HG03354 (cell line): Measurements from ENCODE around the gene TIMM44.
"Not testable (repeated sequence)": the region's sequence is repeated elsewhere in the genome, so short reads cannot be mapped to it uniquely, and the experiment has no call there.

ENCODE experiments used
- ATAC-seq: cut with Tn5 transposase; IDR thresholded peaks from one replicate; pipeline ENCODE4 v1.9.1; 2021; ENCODE audit warnings: mild to moderate bottlenecking; ENCODE audit not compliant: unreplicated experiment, poor library complexity, severe bottlenecking

TIMM44 gene

DNA sequence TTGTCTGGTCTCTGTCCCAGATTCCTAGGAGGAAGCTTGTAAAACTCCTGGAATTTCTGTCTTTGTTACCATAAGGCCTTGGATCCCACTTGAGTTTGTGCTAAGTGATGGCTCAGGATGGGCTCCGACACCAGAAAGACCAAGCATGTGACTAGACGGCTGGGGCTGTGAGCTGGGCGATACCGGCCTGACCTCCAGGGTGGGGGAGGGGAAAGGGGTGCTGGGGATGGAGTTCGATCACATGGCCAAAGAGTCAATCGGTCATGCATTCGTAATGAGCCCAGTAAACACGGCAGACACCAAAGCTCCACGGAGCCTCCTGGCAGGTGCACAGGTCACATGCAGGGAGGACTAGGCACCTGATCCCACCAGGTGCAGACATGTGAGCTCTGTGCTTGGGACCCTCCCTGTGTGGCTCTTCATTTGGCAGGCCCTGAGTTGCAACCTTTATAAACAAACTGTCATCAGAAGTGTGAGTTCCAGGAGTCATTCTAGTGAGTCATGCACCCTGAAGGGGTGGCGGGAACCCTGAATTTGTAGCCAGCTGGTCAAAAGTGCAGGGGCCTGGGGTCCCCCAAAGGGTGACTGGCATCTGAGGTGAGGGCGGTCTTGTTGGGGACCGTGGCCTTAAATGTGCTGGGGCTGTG lies 34.8 kb upstream of the TIMM44 start:
- ATAC-seq: no peak

DNA sequence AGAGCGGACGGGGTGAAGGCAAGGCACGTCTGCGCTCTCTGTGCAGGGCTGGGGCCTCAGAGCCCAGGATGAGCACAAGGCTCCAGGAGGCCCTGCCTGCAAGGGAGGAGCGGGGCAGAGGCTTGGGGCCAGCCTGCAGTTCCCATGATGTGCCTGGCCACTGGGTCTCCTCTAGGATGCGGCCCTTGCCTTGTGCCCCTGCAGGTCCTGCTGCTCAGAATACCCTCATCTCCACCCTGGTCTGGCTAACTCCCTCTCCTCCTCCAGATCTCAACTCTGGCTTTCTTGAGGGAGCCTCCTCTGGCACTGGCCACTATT lies 34.2 kb upstream of the TIMM44 start:
- ATAC-seq: no peak

DNA sequence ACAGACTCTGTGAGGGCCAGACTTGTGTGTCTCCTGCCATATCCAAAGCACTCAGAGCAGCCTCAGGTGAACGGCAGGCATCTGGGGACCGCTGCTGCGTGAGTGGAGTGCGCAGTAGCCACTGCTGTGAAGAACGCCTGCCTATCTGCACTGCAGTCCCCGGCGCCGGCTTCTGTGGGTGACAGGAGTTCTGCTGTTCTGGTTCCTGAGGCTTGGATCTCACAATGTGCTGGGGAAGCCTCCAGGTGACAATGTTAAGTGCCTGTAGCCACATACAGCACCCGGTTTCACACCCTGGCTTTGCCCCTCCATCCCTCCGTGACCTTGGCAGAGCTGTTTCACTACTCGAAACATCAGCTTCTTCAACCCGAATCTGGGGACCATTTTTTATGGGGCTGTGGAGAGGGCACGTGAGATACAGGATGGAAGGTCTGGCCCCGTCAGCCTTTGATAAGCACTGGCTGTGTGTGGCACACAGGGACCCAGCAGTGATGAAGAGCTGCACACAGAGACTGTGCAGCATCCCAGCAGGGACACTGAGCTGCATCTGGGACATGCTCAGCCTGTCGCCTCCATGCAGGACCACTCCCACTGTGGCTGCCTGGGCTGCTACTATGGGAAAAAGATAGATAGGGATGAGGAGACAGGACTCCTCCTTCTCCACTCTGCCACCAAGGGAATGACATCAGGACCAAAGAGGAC lies 33.7 kb upstream of the TIMM44 start:
- ATAC-seq: no peak

DNA sequence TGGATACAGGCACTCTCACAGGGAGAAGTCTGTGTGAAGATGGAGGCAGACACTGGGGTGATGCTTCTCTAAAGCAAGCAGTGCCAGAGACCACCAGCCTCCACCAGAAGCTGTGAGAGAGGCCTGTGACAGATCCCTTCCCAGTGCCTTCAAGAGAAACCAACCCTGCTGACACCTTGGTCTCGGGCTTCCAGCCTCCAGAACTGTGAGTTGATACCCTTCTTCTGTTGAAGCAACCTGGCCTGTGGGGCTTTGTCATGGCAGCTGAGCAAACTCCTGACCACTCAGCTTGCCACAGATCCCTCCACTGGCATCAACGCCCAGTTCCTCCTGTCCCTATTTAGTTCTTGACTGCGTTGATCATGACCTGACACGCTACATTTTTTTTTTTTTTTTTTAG lies 33.0 kb upstream of the TIMM44 start:
- no peak for ATAC-seq

DNA sequence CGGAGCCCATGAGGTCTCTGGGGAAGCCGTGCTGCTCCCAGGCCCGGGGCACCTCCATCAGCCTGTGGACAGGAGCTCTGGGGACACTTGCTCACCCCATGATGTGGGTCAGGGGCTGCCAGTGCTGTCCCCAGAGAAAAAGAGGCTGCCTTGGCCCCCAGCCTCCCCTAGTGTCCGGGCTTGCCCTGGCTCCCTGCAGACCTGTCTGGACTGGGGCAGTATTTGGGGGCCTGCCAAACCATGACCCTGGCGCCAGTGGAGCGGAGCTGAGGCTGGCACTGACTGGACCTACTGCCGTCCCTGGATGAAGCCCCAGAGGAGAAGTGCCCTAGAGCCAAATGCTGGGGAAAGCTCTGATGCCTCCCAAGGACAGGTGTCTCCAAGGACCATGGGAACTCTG lies 31.6 kb upstream of the TIMM44 start:
- ATAC-seq: no peak

DNA sequence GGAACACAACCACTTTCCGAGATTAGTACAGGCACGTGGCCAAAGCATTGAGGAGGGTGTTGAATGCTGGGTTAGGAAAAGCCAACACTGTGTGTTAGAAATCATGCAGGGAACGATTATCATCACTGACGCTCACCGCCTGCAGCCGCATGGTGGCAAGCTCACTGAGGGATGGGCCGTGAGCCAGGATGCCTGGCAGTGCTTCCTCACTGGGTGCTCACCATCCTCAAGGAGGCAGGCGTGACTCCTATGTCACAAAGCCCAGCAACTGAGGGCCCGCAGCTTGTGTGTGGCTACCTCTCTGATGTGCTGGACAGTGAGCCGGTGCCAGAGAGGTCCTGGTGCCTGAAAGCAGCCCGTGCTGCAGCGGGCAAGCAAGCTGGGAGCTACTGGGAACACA lies 30.4 kb upstream of the TIMM44 start:
- ATAC-seq: no peak

DNA sequence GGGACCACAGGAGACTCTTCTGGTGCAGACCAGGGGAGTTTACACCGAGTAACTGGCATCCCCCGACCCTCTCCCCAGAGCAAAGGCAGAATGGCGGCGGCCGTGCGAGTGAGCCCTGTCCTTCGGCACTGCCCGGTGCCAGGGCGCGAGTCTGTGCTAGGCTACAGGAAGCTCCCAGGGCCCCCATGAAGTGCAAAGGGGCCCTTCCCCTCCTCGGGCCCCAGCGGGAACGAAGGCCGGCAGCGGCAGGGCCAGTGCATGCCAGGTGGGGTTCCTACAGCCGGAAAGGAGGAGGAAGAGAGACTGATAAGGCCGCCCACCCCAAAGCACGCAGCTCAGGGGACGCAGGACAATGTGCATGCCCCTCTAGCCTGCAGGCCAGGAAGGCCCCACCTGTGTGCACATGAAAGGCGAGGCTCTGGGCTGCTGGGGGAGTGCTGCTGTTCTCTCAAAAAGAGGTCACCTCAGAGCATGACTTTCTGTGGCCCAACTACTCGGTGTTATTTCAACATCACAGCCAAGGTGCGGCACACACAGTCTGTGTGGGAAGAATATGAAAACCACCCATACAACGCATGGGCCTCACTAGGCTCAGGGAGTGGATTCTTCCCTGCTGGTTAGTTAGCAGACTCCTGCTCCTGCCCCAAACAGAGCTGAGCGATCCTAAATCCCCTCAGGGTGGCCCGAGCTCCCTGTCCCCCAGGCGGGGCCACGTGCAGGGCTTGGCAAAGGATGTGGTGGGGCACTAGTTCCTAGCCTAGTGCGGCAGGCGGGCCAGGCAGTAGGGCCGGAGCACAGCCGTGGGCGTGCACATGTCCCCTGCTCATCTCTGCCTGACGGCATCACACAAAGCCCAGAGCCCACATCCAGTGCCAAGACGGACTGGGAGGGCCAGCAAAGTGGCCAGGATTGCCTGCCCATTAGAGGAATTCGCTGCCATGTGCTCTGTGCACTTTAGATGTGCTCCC lies 28.4 kb upstream of the TIMM44 start:
- ATAC-seq: no peak

DNA sequence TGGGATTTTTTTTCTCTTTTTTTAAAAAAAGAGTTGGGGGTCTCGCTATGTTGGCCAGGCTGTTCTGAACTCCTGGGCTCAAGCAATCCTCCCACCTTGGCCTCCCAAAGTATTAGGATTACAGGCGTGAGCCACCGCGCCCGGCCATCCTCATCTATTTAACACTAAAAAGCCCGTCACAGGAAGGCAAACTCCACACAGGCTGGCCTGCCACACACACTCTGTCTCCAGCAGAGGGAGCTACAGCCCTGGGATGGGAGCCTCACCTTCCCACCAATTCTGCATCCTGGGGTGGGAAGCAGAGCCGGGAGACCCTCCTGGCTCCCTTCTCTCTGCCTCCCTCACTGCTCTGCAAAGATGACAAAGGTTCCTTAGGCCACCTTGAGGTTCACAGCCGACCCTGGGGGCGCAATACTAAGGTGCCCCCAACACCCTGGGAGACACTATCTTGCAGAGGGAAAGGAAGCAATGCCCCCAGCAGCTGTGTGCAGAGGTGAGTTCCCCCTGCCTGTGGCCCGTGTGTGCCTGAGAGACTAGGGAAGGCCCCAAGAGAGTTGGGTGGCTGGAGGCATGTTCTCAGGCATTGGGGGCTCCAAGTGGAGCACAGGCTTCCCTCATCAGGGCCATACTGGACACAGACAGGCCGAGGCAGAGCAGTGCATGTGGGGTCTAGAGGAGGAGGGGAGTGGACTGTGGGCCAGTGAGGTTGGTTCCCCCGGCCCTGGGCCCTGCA lies 27.4 kb upstream of the TIMM44 start:
- no peak for ATAC-seq

DNA sequence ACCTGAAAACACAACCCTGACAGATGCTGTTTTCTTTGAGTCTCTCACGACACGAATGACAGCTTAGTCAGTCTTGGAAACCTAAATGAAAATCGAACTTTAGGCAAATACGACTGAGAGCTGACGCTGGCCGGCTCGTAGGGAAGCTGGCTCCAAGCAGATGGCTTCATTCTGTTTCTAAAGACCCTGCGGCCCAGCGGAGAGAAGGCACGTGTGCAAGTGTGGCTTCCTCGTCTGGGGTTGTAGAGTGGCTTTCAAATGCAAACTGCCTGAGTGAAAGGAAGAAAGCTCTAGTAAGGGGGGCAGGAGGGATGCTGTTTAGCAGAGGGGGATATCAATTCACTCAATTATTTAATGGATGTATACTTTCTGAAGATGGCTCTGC lies 26.1 kb upstream of the TIMM44 start:
- no peak for ATAC-seq

DNA sequence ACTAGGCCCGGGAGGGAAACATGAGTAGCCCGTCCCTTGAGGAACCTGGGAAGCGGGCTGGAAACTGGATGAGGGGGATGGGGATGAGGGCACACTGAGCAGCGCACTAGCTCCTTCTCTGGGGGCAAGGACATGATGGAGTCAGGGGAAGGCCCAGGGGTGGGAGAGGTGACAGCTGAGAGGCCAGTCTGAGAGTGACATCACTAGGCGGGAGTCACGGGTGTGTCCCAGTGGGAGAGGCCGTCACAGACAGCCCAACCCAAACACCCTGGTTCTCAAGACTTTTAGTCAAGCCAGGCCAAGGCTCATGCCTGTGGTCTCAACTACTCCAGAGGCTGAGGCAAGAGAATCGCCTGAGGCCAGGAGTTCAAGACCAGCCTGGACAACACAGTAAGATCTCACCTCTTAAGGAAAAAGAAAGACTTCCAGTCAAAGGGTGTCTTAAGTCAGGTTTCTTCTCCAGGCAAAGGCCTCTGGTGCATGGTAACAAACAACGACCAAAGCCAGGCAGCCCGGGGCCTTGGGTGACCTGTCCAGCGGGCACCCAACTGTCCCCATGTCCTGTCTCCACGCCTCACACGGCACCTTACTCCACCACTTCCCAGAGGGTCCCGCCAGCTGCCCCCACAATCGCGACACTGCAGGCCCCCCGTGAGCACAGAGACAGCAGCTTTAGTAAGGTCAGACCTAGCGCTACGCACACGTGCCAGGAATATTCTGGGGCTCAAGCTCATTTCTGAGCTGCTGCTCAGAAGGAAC lies 25.5 kb upstream of the TIMM44 start:
- no peak for ATAC-seq

DNA sequence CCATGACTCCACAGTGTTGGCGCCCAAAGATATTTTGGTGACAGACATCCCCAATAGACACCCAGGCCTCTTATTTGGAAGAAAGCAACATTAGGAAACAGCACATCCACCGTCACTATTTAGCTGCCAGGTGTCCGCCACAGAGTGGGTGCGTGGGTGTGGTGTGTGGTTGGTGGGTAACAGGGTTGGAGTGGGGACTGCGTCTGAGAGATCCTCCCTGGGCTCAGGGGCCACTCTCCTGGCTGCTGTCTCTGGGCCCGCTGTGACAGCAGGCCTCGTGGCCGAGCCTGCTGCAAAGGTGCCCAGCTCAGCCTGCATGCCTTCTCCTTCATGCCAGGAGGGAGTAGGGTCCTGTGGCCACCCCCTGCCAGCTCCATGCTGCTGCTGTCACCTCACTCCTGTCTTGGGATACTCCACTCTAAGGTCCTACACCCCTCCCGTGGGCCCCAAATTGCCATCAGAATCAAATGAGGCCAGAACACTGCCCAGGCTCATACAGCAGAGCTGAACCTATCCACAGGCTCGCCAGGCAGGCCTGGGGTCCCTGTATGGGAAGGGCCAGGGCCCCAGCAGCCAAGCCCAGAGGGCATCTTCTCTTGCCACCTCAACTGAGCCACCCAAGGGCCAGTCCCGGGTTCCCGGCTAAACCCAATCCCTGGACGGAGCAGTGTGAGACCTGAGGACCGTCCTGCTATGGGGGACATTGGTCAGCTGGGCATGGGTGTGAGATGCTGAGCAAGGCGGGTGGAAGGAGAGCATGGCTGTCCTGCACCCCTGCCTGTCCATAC lies 24.7 kb upstream of the TIMM44 start:
- ATAC-seq: no peak

DNA sequence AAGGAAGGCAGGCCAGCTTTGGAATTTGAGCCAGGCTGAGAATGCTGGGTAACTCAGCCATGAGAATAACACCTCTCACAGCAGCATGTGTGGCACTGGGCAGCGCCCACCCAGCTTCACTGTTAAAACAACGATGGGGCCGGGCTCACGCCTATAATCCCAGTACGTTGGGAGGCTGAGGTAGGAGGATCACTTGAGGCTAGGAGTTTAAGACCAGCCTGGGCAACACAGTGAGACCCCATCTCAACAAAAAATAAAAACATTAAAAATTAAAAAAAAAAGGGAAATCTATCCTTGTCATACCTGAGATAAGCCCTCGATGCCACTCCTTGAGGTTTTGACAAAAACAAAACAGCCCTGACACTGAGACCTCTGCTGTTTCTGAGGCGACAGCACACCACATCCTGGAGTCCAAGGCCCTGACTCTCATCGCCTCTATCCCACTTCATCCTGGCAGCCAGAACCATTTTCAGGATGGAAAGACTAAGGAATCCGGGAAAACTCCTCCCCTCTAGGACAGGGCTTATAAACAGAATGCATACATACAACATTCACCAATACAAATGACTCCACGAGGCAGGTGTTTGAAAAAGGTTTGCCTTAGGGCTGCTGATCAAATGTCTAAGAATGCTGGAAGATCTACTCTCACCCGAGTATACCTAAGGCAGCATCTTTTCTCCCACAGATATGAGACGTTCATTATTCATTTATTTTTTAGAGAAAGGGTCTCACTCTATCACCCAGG lies 22.6 kb upstream of the TIMM44 start:
- no peak for ATAC-seq

DNA sequence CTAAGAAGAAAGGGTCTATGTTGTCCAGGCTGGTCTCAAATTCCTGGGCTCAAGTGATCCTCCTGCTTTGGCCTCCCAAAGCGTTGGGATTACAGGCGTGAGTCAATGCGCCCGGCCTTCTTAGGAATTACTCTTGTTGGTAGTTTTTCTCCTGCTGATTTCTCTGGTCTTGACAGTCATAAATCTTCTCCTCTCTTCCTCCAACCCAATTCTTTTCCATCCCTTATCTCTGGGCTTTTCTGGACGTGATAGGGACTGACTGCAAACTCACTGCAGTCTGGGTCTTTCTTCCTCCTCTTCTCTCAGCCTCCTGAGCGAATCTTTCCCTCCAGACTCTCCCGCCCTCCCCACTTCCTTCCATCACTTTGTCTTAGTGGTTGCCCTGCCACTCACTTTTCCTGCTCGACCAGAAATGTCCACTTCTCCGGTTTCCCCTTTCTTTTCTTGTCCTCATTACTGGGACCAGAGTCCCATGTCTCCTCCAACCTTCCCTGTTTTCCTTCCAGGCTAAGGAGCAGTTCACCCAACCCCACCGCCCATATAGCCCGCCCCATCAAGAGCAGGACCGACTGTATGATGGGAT lies 21.9 kb upstream of the TIMM44 start:
- no peak for ATAC-seq

DNA sequence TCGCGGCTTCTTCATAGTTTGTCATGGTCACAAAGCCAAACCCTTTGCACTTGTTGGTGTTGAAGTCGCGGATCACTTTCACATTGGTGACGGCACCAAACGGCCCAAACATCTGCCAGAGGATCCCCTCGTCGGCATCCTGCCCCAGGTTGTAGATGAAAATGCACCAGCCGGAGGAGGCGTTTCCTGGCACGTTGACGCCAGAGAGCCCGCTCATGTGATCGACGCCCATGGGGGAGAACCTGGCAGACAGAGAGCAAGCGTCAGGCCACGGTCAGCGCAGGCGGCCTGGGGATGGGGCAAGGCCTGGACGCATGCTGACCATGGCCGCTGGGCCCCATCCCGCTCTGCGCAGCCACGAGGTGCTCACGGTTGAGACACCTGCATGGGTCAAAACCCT lies 20.1 kb upstream of the TIMM44 start:
- no peak for ATAC-seq

DNA sequence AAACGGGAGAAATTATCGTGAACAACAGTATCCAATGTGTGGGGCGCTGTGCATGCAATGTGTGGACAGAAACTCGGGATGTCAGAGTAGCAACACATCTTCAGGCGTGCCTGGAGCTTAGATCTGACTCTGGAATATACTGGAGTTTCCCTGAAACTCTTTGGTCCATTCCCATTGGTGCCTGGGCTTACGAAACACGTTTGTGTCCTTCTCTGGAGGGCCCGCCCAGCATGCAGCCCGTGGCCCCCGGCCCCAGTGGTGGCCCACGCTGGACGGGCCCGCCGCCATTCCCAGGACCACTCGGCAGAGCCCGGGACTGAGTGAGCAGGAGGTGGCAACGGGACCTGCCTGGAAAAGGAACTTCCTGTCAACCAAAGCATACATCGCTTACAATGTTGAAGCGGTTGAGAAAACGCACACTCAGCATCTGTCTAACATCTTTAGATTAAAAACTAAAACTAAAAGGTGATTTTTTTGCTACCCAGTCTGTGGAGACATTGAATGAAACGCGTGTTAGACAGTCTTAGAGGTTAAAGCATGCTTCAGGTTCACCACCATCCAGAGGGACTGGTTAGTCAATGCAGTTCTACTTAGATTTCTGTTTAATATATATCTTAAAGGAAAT lies 19.3 kb upstream of the TIMM44 start:
- no peak for ATAC-seq

DNA sequence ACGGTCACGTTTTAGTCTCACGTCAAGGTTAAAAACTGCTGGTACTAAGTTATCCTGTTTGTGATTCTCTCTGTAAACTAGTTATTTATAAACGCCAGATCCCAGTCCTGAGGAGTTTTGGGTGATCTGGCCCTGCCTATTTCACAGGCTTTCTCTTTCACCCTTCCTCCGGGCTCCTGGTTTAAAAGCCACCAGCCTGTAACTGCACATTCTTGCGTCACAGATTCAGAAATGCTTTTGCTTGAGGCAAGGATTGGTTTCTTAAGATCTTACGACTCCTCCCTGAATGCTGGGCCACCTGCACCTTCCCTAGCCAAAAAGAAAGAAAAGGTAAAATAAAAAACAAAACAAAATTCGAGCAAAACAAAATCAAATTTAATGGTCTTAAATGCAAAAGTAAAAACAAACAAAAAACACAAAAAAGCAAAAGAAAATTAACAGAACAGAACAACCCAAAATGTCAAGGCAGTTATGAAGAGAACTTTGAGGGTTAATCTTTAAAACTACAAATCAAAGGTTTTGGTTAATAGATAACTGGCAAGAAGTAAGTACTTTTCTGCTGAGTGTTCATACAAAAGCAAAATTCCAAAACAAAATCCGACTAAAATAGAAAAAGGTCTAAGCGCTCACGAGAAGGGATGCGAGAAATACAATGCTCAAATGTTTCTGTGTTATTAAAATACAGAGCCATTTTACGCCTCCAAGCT lies 18.6 kb upstream of the TIMM44 start:
- ATAC-seq: no peak

DNA sequence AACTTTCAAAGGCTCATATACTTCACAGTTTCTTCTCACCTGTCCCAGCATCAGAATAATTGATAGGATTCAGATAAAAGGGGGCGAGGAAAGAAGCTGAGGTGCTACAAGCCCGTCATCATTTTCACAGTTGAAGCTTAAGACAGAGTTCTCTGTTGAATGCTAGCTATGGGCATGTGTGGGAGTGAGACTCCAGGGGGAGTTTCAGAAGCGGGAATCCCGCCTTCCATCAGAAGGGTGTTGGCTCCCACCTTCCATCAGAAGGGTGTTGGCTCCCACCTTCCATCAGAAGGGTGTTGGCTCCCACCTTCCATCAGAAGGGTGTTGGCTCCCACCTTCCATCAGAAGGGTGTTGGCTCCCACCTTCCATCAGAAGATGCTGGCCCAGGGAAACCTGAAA lies 17.6 kb upstream of the TIMM44 start:
- ATAC-seq: not testable (repeated sequence)
